ENCODE data around the gene MROH2A.

GRCh38 chr2:233740870-233741269 is 37.3 kb upstream of the MROH2A start:
- TF ChIP-seq POLR2A (IDR thresholded peaks at IDR 0.05) (no peak), EP300 (IDR thresholded peaks at IDR 0.05) (no peak)

All from stomach (tissue), 4 donors.